GM10266 (cell line): ENCODE data around the gene WWP2.

ENCODE experiments used
- DNase-seq: peaks from one replicate; pipeline ENCODE4 v3.0.0; 2012; ENCODE audit errors: extremely low spot score
- CTCF ChIP-seq: IDR thresholded peaks from 2 replicates; pipeline ENCODE4 v1.5.1; 2012; ENCODE audit warnings: mild to moderate bottlenecking, low read depth; ENCODE audit not compliant: control insufficient read depth, insufficient read depth; ENCODE audit errors: missing control alignments

WWP2 gene

GRCh38 chr16:69834807-69835466 is 72.8 kb downstream of the WWP2 start:
- peak; percentile 64 for DNase-seq
- TF ChIP-seq CTCF, result no peak

GRCh38 chr16:69836257-69836656 is 74.1 kb downstream of the WWP2 start:
- DNase-seq, result no peak
- TF ChIP-seq CTCF, result no peak

- no peak for DNase-seq
- TF ChIP-seq CTCF, result no peak
These were observed 75.2 kb downstream of the WWP2 start for GRCh38 chr16:69837380-69837779.

GRCh38 chr16:69838489-69838888 is 76.4 kb downstream of the WWP2 start:
- no peak for DNase-seq
- no peak for TF ChIP-seq CTCF

GRCh38 chr16:69839240-69839688 is 77.1 kb downstream of the WWP2 start:
- TF ChIP-seq CTCF, result no peak
- no peak for DNase-seq

GRCh38 chr16:69839798-69840409 is 77.8 kb downstream of the WWP2 start:
- no peak for DNase-seq
- TF ChIP-seq CTCF, result no peak

- no peak for DNase-seq
- no peak for TF ChIP-seq CTCF
These were observed 78.8 kb downstream of the WWP2 start for GRCh38 chr16:69840975-69841374.
